ENCODE data around the gene PDE4B.

PDE4B gene

GRCh38 chr1:65792669-65793358, at the start of gene PDE4B:
TSS of gene PDE4B (plus strand) at chr1:65792895.
- DNase-seq, result no peak

DNA sequence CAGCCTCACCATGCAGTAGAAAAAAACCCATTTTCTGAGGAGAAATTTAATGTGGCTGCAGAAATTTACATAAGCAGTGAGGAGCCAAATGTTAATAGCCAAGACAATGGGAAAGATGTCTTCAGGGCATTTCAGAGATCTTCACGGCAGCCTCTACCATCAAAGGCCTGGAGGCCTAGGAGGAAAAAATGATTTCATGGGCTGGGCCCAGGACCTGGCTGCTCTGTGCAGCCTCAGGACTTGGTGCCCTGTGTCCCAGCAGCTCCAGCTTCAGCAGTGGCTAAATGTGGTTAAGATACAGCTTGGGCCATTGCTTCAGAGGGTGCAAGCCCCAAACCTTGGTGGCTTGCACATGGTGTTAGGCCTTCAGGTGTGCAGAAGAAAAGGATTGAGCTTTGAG, 48.0 kb upstream of the PDE4B start:
- DNase-seq, result no peak

DNA sequence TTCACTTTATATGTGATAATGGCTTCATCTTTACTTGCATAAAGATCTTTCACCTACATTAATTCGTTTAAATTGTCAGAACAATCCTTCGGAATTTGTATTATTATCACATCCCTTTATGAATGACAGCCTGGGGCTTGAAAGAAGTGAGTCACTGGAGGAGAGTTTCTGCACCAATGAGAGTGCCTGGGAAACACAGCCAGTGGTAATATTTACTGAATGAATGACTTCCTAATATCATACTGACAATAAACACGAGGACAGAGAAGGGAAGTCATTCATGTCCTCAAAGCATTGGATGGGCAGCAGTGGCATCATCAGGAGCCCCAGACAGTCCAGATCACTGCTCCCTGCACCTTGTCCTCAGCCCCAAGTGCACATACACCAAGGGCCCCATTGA, 40.7 kb upstream of the PDE4B start:
- DNase-seq, result no peak

DNA sequence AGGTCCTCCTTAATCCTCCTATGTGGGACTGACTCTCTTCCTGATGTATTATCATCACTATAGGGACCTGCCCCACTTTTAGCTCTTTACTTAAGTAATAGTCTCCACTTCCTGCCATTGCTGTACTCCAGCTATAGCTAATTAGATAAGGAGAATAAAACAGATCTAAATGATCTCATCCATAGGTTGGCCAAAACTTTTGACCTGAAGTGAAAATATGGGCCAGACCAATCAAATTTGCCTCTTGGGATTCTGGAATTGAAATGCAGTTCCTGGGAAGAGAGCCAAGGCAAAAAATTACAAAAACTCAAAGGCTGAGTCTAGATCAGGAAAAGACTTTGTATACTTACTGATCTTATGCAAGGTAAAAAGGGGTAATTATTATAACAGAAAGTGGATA, 36.1 kb upstream of the PDE4B start:
- DNase-seq, result no peak

DNA sequence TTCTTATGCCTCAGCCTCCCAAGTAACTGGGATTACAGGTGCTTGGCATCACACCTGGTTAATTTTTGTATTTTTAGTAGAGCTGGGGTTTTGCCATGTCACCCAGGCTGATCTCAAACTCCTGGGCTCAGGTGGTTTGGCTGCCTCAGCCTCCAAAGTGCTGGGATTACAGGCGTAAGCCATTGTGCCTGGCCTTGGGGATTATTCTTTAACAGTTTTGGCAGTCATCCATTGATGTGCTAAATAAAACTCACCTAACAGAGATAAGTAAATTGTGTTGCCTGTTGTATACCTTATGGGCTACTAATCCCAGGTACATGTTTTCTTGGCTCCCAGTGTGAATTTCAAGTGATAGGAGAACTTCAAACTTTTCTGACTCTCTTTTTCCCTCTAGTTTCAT, 35.2 kb upstream of the PDE4B start:
- DNase-seq, result no peak

- no peak for DNase-seq
These were observed 34.6 kb upstream of the PDE4B start for GRCh38 chr1:65758128-65758527.

DNA sequence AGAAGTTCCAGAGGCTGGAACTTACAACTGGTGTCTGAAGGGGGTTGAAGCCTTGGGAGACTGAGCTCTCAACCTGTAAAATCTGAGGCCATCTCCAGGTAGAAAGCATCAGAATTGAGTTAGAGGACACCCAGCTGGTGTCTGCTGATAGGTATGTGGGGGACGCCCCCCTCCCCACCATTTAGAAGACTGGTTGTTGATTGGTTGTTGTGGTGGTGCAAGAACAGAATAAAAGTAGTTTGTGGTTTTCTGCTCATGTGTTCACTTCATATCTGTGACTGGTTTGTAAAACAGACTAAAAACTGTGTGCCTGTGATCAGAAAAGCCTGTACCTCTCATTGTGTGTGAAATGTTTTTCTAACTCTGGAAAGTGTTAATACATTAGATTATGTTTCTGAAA, 33.2 kb upstream of the PDE4B start:
- DNase-seq, result no peak

DNA sequence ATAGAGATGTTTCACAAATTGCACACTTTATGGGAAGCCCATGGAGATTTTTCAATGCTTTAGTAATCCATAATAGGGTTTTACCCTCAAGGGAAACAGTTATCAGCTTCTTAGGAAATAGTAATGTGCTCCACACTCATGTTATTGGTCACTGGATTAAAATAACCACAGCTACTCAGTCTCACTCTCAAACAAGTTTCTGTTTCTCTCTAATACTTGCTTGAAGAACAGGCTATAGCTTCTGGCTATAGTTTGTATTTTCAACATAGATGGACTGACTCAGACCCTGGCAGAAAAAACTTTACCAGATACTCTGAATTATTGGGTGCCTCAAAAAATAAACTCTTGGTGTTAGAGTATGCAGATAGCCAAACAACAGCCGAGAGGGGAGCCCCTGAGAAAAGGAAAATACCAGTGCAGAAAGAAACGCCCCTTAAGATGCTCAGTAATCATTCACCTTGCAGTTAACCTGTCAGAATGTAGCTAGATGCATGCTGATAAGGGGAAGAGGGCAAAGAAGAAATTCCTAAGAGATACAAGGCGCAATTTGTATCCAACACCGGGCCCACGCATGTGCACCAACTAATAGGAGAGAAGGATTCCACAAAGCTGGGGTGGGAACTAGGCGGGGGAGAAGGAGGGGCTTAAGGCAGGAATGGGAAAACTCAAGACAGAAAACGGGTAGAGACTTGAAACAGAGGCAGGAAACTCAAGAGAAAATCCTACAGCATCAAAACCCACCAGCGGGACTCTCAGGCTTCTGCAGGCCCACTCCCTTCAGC, 30.4 kb upstream of the PDE4B start:
- DNase-seq, result no peak

GRCh38 chr1:65764052-65764451, 28.6 kb upstream of the PDE4B start:
- no peak for DNase-seq

DNA sequence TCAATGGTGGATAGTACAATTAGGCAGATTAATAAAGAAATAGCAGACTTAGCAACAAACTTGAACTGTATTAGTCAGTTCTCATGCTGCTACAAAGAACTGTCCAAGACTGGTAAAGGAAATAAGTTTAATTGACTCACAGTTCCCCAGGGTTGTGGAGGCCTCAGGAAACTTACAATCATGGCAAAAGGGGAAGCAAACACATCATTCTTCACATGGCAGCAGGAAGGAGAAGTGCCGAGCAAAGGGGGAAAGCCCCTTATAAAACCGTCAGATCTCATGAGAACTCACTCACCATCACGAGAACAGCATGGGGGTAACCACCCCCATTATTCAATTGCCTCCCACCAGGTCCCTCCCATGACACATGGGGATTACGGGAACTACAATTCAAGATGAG, 27.1 kb upstream of the PDE4B start:
- no peak for DNase-seq

DNA sequence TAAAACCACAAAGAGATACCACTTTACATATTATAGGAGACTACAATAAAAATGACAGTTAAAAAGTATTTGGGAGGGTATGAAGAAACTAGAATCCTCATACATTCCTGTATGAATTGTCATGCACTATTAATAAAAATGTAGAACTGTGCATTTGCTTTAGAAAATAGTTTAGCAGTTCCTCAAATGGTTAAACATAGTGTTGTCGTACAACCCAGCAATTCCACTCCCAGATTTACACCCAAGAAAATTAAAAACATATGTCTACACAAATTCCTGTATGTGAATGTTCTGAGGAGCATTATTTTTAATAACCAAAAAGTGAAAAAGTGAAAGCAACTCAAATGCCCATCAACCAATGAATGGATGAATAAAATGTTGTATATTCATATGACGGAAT, 23.1 kb upstream of the PDE4B start:
- DNase-seq, result no peak

DNA sequence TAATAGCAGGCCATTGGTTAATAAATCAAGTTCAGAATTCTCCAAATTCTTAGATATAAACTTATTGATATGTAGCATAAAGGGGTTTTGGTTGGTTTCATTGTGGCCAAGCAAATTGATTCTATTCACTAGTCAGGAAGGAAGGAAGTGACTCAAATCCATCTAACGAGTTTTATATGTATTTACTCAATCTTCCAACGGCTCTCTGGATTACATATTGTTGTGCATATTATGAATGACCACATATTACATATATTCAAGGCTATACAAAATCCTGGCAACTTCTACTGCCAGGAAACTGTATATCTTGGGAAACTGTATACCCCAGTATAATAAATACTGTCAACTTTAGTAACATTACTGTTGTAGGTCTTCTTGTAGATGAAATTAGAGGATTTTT, 20.1 kb upstream of the PDE4B start:
- DNase-seq, result no peak

DNA sequence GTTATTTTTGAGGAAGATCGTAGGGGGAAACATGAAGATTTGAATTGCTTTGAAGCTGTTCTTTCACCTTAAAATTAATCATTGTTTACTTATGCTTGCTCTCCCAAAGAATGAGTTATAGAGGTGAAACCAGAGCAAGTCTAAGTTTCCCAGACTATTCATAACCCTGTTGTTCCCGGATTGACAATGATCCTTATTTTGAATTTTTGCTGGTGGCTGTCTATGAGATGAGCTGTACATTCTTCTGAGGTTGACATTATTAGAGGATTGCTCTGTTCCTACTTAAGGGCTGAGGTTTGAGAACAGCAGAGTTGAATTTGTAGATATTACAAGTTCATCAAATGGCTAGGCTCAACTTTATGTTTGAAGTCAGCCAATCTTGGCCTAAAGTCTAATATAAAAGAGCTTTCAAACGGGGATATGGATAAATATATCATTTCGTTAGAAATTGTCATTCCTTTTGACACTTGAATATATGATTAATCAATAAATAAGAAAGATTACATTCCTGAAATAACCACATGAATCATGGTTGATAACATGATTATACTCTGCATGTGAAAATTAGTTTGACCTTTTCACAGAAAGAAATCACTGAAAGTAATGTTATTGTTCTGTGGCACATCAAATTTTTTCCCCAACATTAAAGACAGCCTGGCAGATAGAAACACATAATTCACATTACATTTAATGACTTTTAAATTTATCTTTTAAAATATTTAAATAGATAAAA, 19.1 kb upstream of the PDE4B start:
- DNase-seq, result no peak

GRCh38 chr1:65788762-65789161, 3.9 kb upstream of the PDE4B start:
- DNase-seq, result no peak

- no peak for DNase-seq
These were observed 1.3 kb upstream of the PDE4B start for GRCh38 chr1:65791396-65791795.

- no peak for DNase-seq
These were observed 660 bp upstream of the PDE4B start for GRCh38 chr1:65791801-65792668.

- no peak for DNase-seq
These were observed 651 bp downstream of the PDE4B start for GRCh38 chr1:65793359-65793732.

DNA sequence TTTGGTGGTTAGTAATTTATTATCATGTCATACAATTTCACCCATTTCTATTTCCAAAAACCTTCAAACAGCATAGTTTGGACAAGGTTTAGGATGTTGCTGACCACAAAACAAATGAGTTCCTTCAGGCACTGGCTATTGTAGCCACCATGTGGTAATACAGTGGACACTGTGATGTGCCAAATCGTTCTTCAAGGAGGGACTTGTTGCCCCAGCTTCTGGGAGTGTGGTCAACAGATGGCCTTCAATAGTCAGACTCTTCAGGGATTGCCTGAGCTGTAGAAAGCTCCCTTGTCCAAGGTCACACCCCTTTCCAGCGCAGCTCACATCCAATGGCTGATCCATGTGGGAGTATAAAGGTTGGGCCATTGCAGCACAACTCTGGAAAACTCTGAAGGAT, 2.6 kb downstream of the PDE4B start:
- no peak for DNase-seq

DNA sequence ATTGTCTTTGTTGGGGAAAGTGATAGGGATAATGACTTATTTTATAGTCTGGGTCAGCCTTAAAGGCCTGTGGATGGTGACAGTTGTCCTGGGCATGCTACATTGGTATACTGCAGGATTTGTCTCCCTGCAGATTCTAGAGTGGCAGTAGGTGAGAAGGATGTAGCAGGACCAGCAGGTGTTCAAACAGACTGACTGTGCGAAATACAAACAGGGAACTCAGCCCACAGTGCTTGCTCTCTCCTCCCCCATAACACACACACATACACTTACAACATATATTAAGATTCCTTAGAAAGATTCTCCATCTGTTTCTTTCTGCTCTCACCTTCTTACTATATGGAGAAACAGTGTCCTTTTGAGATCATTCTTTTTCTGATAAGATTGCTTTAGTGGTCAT, 6.9 kb downstream of the PDE4B start:
- no peak for DNase-seq

- DNase-seq, result no peak
These were observed 11.9 kb downstream of the PDE4B start for GRCh38 chr1:65804584-65804983.

DNA sequence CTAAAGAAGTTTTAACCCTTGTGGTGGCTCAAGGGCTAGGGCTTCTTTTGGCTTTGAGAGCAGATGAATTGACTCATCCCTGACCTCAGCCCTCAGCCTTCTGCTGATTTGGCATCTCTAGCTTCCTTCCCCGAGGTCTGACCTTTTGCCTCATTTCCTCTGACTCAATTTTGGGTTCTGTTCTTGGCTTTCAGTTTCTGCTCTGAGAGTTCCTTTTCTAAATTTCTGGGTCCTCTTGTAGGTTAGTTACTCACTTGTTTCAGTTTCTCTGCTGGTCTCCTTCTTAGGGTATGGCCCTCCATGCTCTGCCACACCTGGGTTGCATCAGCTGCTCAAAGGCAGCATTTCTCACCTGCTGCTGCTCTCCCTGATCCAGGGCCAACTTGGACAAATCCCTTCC, 19.4 kb downstream of the PDE4B start:
- DNase-seq, result peak; percentile 75

GRCh38 chr1:65813956-65814355, 21.3 kb downstream of the PDE4B start:
- DNase-seq, result no peak

DNA sequence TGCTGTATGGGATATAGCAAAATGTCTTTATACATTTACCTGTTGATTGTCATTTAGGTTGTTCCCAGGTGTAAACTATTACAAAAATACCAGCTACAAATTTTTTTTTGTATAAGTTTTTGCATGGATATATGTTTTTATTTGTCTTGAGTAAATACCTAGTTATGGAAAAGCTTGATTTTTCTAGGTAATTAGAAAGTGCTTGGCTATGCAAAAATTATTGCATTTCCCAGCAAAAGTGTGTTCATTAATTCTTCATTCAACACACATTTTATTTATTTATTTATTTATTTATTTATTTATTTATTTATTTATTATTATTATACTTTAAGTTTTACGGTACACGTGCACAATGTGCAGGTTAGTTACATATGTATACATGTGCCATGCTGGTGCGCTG, 22.1 kb downstream of the PDE4B start:
- no peak for DNase-seq

Measured in activated effector memory CD4-positive, alpha-beta T cell treated with anti-CD3 and anti-CD28 coated beads, Interleukin-2, amount 50 U/mL, for 16 hours (primary cell).